Activated CD4-positive, alpha-beta memory T cell treated with anti-CD3 and anti-CD28 coated beads, Interleukin-2, amount 10 ng/mL, durations not matched to agents 7 days and 5 days (primary cell): ENCODE results near the gene TAS2R31. TPM values are rescaled to one million over a fixed set of nuclear protein-coding genes. Genes with fewer than 3 reads are reported as not detected.
"Not testable (repeated sequence)": the region's sequence is repeated elsewhere in the genome, so short reads cannot be mapped to it uniquely, and the experiment has no call there.

Experiments used
- CTCF ChIA-PET: fragments of 350-600 bp; sonication (Branson Sonifier 250); formaldehyde crosslinking; loops from one replicate; lab custom pipeline; 2021; ENCODE audit warnings: antibody characterized with exemption, inconsistent platforms; lab: Charles Lee
- POLR2A ChIA-PET: fragments of 350-600 bp; sonication (Branson Sonifier 250); formaldehyde crosslinking; loops from one replicate; lab custom pipeline; 2021; ENCODE audit warnings: antibody characterized with exemption; lab: Charles Lee
- DNase-seq: peaks from one replicate; pipeline ENCODE4 v3.0.0-alpha.2; 2020
- H3K27ac Mint-ChIP-seq: one replicate; pipeline ENCODE4 v1.8.0; 2021; ENCODE audit warnings: mild to moderate bottlenecking, mixed read lengths
- H3K27me3 Mint-ChIP-seq: one replicate; pipeline ENCODE4 v1.8.0; 2021; ENCODE audit warnings: mixed read lengths
- H3K36me3 Mint-ChIP-seq: one replicate; pipeline ENCODE4 v1.8.0; 2021; ENCODE audit warnings: low read depth, mixed read lengths
- H3K4me1 Mint-ChIP-seq: one replicate; pipeline ENCODE4 v1.8.0; 2021; ENCODE audit warnings: mixed read lengths
- H3K4me3 Mint-ChIP-seq: one replicate; pipeline ENCODE4 v1.8.0; 2021; ENCODE audit warnings: mild to moderate bottlenecking, mixed read lengths
- H3K9me3 Mint-ChIP-seq: one replicate; pipeline ENCODE4 v1.8.0; 2021; ENCODE audit warnings: mixed read lengths
- total RNA-seq, 2 experiments: library from RNA; stranded (reverse); gene quantifications; one replicate each; pipeline ENCODE4 v1.2.3, GENCODE V29; 2021

TAS2R31 gene
- total RNA-seq, 2 experiments from 2014 or later: 1.7 to 1.9 TPM

- Mint-ChIP-seq H3K4me1 (no peaks in the 10 kb centered on the region), H3K27me3 (no peaks in the 10 kb centered on the region), H3K36me3 (peaks cover 26% of the 10 kb centered on the region), H3K9me3 (peaks cover 8% of the 10 kb centered on the region), H3K27ac (no peak overlapping the region), H3K4me3 (no peak overlapping the region)
- no peak for DNase-seq
- CTCF ChIA-PET: no interaction called here
- POLR2A ChIA-PET: no interaction called here
Observed at GRCh38 chr12:11039171-11039570, 8.0 kb upstream of the TAS2R31 start.

GRCh38 chr12:11033959-11034358, 2.8 kb upstream of the TAS2R31 start:
- H3K27me3 Mint-ChIP-seq, CTCF ChIA-PET, H3K4me1 Mint-ChIP-seq, H3K27ac Mint-ChIP-seq, H3K9me3 Mint-ChIP-seq, POLR2A ChIA-PET, DNase-seq, H3K4me3 Mint-ChIP-seq: not testable (repeated sequence)
- peaks cover 12% of the 10 kb centered on the region for H3K36me3 Mint-ChIP-seq

- ChIA-PET CTCF (no interaction called here), POLR2A (no interaction called here)
- Mint-ChIP-seq H3K9me3 (peaks cover 3% of the 10 kb centered on the region), H3K27me3 (no peaks in the 10 kb centered on the region), H3K27ac (no peak overlapping the region), H3K4me3 (no peak overlapping the region), H3K36me3 (peaks cover 16% of the 10 kb centered on the region), H3K4me1 (no peaks in the 10 kb centered on the region)
- DNase-seq: no peak
Observed at GRCh38 chr12:11026118-11026517, 5.1 kb downstream of the TAS2R31 start.

- H3K27ac Mint-ChIP-seq: no peak overlapping the region
- H3K4me3 Mint-ChIP-seq: no peak overlapping the region
- peaks cover 10% of the 10 kb centered on the region for H3K36me3 Mint-ChIP-seq
- ChIA-PET CTCF (no interaction called here), POLR2A (no interaction called here)
- no peaks in the 10 kb centered on the region for H3K27me3 Mint-ChIP-seq
- H3K9me3 Mint-ChIP-seq: peaks cover 3% of the 10 kb centered on the region
- DNase-seq: no peak
- no peaks in the 10 kb centered on the region for H3K4me1 Mint-ChIP-seq
Observed at GRCh38 chr12:11023387-11023786, 7.8 kb downstream of the TAS2R31 start.

GRCh38 chr12:11022520-11022919, 8.7 kb downstream of the TAS2R31 start, which contains the start of gene TAS2R19:
Gene TAS2R19 (minus strand): TSS chr12:11022620. CDS start chr12:11022571, 49 bp downstream.
- Mint-ChIP-seq H3K9me3 (peaks cover 3% of the 10 kb centered on the region), H3K4me1 (no peaks in the 10 kb centered on the region), H3K27ac (no peak within 1 kb of the TSS), H3K4me3 (no peak within 1 kb of the TSS), H3K27me3 (no peaks in the 10 kb centered on the region), H3K36me3 (peaks cover 10% of the 10 kb centered on the region)
- ChIA-PET CTCF (no interaction called here), POLR2A (no interaction called here)
- DNase-seq: no peak

- DNase-seq: no peak
- Mint-ChIP-seq H3K4me1 (no peaks in the 10 kb centered on the region), H3K9me3 (no peaks in the 10 kb centered on the region), H3K27me3 (no peaks in the 10 kb centered on the region), H3K36me3 (peaks cover 6% of the 10 kb centered on the region), H3K27ac (no peak overlapping the region), H3K4me3 (no peak overlapping the region)
- ChIA-PET POLR2A (no interaction called here), CTCF (no interaction called here)
Observed at GRCh38 chr12:11016937-11017336, 14.3 kb downstream of the TAS2R31 start.

GRCh38 chr12:11015775-11016430, 15.3 kb downstream of the TAS2R31 start:
- ChIA-PET POLR2A (no interaction called here), CTCF (no interaction called here)

GRCh38 chr12:11014234-11014633, 17.0 kb downstream of the TAS2R31 start:
- Mint-ChIP-seq H3K4me3 (no peak overlapping the region), H3K27ac (no peak overlapping the region), H3K9me3 (no peaks in the 10 kb centered on the region), H3K36me3 (peaks cover 6% of the 10 kb centered on the region), H3K27me3 (no peaks in the 10 kb centered on the region), H3K4me1 (no peaks in the 10 kb centered on the region)
- DNase-seq: no peak
- CTCF ChIA-PET: no interaction called here
- POLR2A ChIA-PET: no interaction called here

More at GRCh38 chr12:11015775-11016430, 15.3 kb downstream of the TAS2R31 start:
- Mint-ChIP-seq H3K27me3 (no peaks in the 10 kb centered on the region), H3K4me3 (no peak overlapping the region), H3K36me3 (peaks cover 6% of the 10 kb centered on the region), H3K9me3 (no peaks in the 10 kb centered on the region), H3K27ac (no peak overlapping the region), H3K4me1 (no peaks in the 10 kb centered on the region)
- no peak for DNase-seq

- DNase-seq: no peak
- H3K9me3 Mint-ChIP-seq: no peaks in the 10 kb centered on the region
- H3K27ac Mint-ChIP-seq: no peak overlapping the region
- H3K4me3 Mint-ChIP-seq: no peak overlapping the region
- peaks cover under 1% of the 10 kb centered on the region for H3K36me3 Mint-ChIP-seq
- CTCF ChIA-PET: interaction anchor here (0.5 kb wide), 1 partner anchor 9 kb away, joined by 3 read pairs; no protein-coding TSS in a partner anchor
- H3K4me1 Mint-ChIP-seq: no peaks in the 10 kb centered on the region
- POLR2A ChIA-PET: no interaction called here
- H3K27me3 Mint-ChIP-seq: no peaks in the 10 kb centered on the region
Observed at GRCh38 chr12:11007608-11008007, 23.6 kb downstream of the TAS2R31 start.

GRCh38 chr12:10998204-10998603, 33.0 kb downstream of the TAS2R31 start, which contains the start of gene TAS2R20:
Gene TAS2R20 (minus strand): TSS chr12:10998304. CDS start chr12:10997875, 429 bp downstream.
- CTCF ChIA-PET: interaction anchor here (0.7 kb wide), 1 partner anchor 10 kb away, joined by 3 read pairs; no protein-coding TSS in a partner anchor
- no peak within 1 kb of the TSS for H3K27ac Mint-ChIP-seq

GRCh38 chr12:10994307-10994706, 36.9 kb downstream of the TAS2R31 start:
- H3K4me3 Mint-ChIP-seq: no peak overlapping the region
- no peaks in the 10 kb centered on the region for H3K4me1 Mint-ChIP-seq
- DNase-seq: no peak
- peaks cover 12% of the 10 kb centered on the region for H3K36me3 Mint-ChIP-seq
- H3K9me3 Mint-ChIP-seq: peaks cover 9% of the 10 kb centered on the region
- H3K27ac Mint-ChIP-seq: no peak overlapping the region
- no peaks in the 10 kb centered on the region for H3K27me3 Mint-ChIP-seq
- ChIA-PET CTCF (no interaction called here), POLR2A (no interaction called here)

More at GRCh38 chr12:10998204-10998603, 33.0 kb downstream of the TAS2R31 start, which contains the start of gene TAS2R20:
- POLR2A ChIA-PET: no interaction called here
- no peak for DNase-seq
- Mint-ChIP-seq H3K27me3 (no peaks in the 10 kb centered on the region), H3K4me3 (no peak within 1 kb of the TSS), H3K4me1 (no peaks in the 10 kb centered on the region), H3K9me3 (no peaks in the 10 kb centered on the region), H3K36me3 (peaks cover 2% of the 10 kb centered on the region)

GRCh38 chr12:10989107-10989506, 42.1 kb downstream of the TAS2R31 start:
- no peak overlapping the region for H3K27ac Mint-ChIP-seq
- no peak overlapping the region for H3K4me3 Mint-ChIP-seq
- peaks cover 10% of the 10 kb centered on the region for H3K36me3 Mint-ChIP-seq
- no peak for DNase-seq
- no peaks in the 10 kb centered on the region for H3K4me1 Mint-ChIP-seq
- H3K27me3 Mint-ChIP-seq: peaks cover 4% of the 10 kb centered on the region
- POLR2A ChIA-PET: interaction anchor here (0.5 kb wide), 1 partner anchor 826 kb away, joined by 3 read pairs; no protein-coding TSS in a partner anchor
- CTCF ChIA-PET: no interaction called here
- peaks cover 11% of the 10 kb centered on the region for H3K9me3 Mint-ChIP-seq

- peaks cover 10% of the 10 kb centered on the region for H3K36me3 Mint-ChIP-seq
- H3K4me1 Mint-ChIP-seq: peaks cover 17% of the 10 kb centered on the region
- POLR2A ChIA-PET: no interaction called here
- H3K27ac Mint-ChIP-seq: no peak within 1 kb of the TSS
- no peak within 1 kb of the TSS for H3K4me3 Mint-ChIP-seq
- H3K27me3 Mint-ChIP-seq: peaks cover 9% of the 10 kb centered on the region
- CTCF ChIA-PET: no interaction called here
- peaks cover 11% of the 10 kb centered on the region for H3K9me3 Mint-ChIP-seq
- DNase-seq: no peak
Observed at GRCh38 chr12:10986812-10987211, 44.4 kb downstream of the TAS2R31 start, which contains the start of gene TAS2R50. Gene TAS2R50 (minus strand): TSS chr12:10986912. CDS start chr12:10986860, 52 bp downstream.
